Activated naive CD8-positive, alpha-beta T cell treated with anti-CD3 and anti-CD28 coated beads, Interleukin-2, amount 50 U/mL, for 24 hours (primary cell): ENCODE measurements around the gene TMEM184A.

Experiments
- ATAC-seq: fragments of 150-1000 bp; cut with Tn5 transposase; one replicate; pipeline ENCODE4 v1.10.0; 2021
- DNase-seq: peaks from one replicate; pipeline ENCODE4 v3.0.0; 2021
- H3K27ac Mint-ChIP-seq: one replicate; pipeline ENCODE4 v1.8.0; 2021; ENCODE audit warnings: mild to moderate bottlenecking, mixed read lengths
- H3K27me3 Mint-ChIP-seq: one replicate; pipeline ENCODE4 v1.8.0; 2021; ENCODE audit warnings: mixed read lengths
- H3K36me3 Mint-ChIP-seq: one replicate; pipeline ENCODE4 v1.8.0; 2021; ENCODE audit warnings: low read depth, mixed read lengths
- H3K4me1 Mint-ChIP-seq: one replicate; pipeline ENCODE4 v1.8.0; 2021; ENCODE audit warnings: mixed read lengths
- H3K4me3 Mint-ChIP-seq: one replicate; pipeline ENCODE4 v1.8.0; 2021; ENCODE audit warnings: mild to moderate bottlenecking, moderate library complexity, mixed read lengths
- H3K9me3 Mint-ChIP-seq: one replicate; pipeline ENCODE4 v1.8.0; 2021; ENCODE audit warnings: mixed read lengths

TMEM184A gene

GRCh38 chr7:1555813-1556543 lies at the start of gene TMEM184A:
Gene TMEM184A, minus strand, starts transcription at chr7:1556205. Its CDS starts 721 bp downstream, at chr7:1555484.
- DNase-seq (peak; percentile 39), ATAC-seq (peak; percentile 39)
- H3K4me3 Mint-ChIP-seq, result no peak within 1 kb of the TSS
- H3K36me3 Mint-ChIP-seq, result no peaks in the 10 kb centered on the region
- no peak within 1 kb of the TSS for H3K27ac Mint-ChIP-seq
- no peaks in the 10 kb centered on the region for H3K9me3 Mint-ChIP-seq
- no peaks in the 10 kb centered on the region for H3K27me3 Mint-ChIP-seq
- H3K4me1 Mint-ChIP-seq, result no peaks in the 10 kb centered on the region

GRCh38 chr7:1604383-1604782 lies 48.4 kb upstream of the TMEM184A start:
- Mint-ChIP-seq H3K9me3 (no peaks in the 10 kb centered on the region), H3K36me3 (no peaks in the 10 kb centered on the region), H3K4me3 (no peak overlapping the region), H3K27me3 (peaks cover 13% of the 10 kb centered on the region), H3K27ac (no peak overlapping the region), H3K4me1 (no peaks in the 10 kb centered on the region)
- no peak for DNase-seq
- ATAC-seq, result no peak

GRCh38 chr7:1603346-1604225 lies 47.6 kb upstream of the TMEM184A start:
- Mint-ChIP-seq H3K27me3 (peaks cover 13% of the 10 kb centered on the region), H3K36me3 (no peaks in the 10 kb centered on the region)

GRCh38 chr7:1602386-1602785 lies 46.4 kb upstream of the TMEM184A start:
- H3K4me1 Mint-ChIP-seq, result no peaks in the 10 kb centered on the region
- ATAC-seq, result no peak
- peaks cover 12% of the 10 kb centered on the region for H3K27me3 Mint-ChIP-seq
- no peak overlapping the region for H3K4me3 Mint-ChIP-seq
- DNase-seq, result no peak
- H3K27ac Mint-ChIP-seq, result no peak overlapping the region
- H3K36me3 Mint-ChIP-seq, result no peaks in the 10 kb centered on the region
- no peaks in the 10 kb centered on the region for H3K9me3 Mint-ChIP-seq

More at GRCh38 chr7:1603346-1604225, 47.6 kb upstream of the TMEM184A start:
- Mint-ChIP-seq H3K4me3 (no peak overlapping the region), H3K9me3 (no peaks in the 10 kb centered on the region), H3K4me1 (no peaks in the 10 kb centered on the region), H3K27ac (no peak overlapping the region)
- ATAC-seq, result no peak
- DNase-seq, result no peak

GRCh38 chr7:1601956-1602355 lies 46.0 kb upstream of the TMEM184A start:
- ATAC-seq, result no peak

GRCh38 chr7:1599640-1600395 lies 43.8 kb upstream of the TMEM184A start:
- Mint-ChIP-seq H3K36me3 (no peaks in the 10 kb centered on the region), H3K27ac (no peak overlapping the region), H3K9me3 (no peaks in the 10 kb centered on the region), H3K4me1 (no peaks in the 10 kb centered on the region), H3K27me3 (peaks cover 5% of the 10 kb centered on the region), H3K4me3 (no peak overlapping the region)
- no peak for DNase-seq
- ATAC-seq, result no peak

More at GRCh38 chr7:1601956-1602355, 46.0 kb upstream of the TMEM184A start:
- peaks cover 8% of the 10 kb centered on the region for H3K27me3 Mint-ChIP-seq
- no peaks in the 10 kb centered on the region for H3K9me3 Mint-ChIP-seq
- H3K36me3 Mint-ChIP-seq, result no peaks in the 10 kb centered on the region
- no peak for DNase-seq
- no peak overlapping the region for H3K4me3 Mint-ChIP-seq
- no peak overlapping the region for H3K27ac Mint-ChIP-seq
- H3K4me1 Mint-ChIP-seq, result no peaks in the 10 kb centered on the region

- no peaks in the 10 kb centered on the region for H3K9me3 Mint-ChIP-seq
- no peaks in the 10 kb centered on the region for H3K36me3 Mint-ChIP-seq
- H3K27me3 Mint-ChIP-seq, result peaks cover 9% of the 10 kb centered on the region
- no peak overlapping the region for H3K4me3 Mint-ChIP-seq
- ATAC-seq, result no peak
- DNase-seq, result no peak
- no peak overlapping the region for H3K27ac Mint-ChIP-seq
- H3K4me1 Mint-ChIP-seq, result no peaks in the 10 kb centered on the region
Measured at GRCh38 chr7:1598961-1599639, 43.1 kb upstream of the TMEM184A start.

- DNase-seq, result no peak
Measured at GRCh38 chr7:1598286-1598685, 42.3 kb upstream of the TMEM184A start.

GRCh38 chr7:1597791-1598190 lies 41.8 kb upstream of the TMEM184A start:
- H3K27me3 Mint-ChIP-seq, result peaks cover 8% of the 10 kb centered on the region
- ATAC-seq (no peak), DNase-seq (no peak)
- no peaks in the 10 kb centered on the region for H3K36me3 Mint-ChIP-seq
- H3K9me3 Mint-ChIP-seq, result no peaks in the 10 kb centered on the region
- peaks cover 1% of the 10 kb centered on the region for H3K4me1 Mint-ChIP-seq
- H3K4me3 Mint-ChIP-seq, result no peak overlapping the region
- no peak overlapping the region for H3K27ac Mint-ChIP-seq

More at GRCh38 chr7:1598286-1598685, 42.3 kb upstream of the TMEM184A start:
- H3K9me3 Mint-ChIP-seq, result no peaks in the 10 kb centered on the region
- H3K4me1 Mint-ChIP-seq, result no peaks in the 10 kb centered on the region
- no peak for ATAC-seq
- peaks cover 10% of the 10 kb centered on the region for H3K27me3 Mint-ChIP-seq
- H3K4me3 Mint-ChIP-seq, result no peak overlapping the region
- no peak overlapping the region for H3K27ac Mint-ChIP-seq
- no peaks in the 10 kb centered on the region for H3K36me3 Mint-ChIP-seq

GRCh38 chr7:1597066-1597760 lies 41.2 kb upstream of the TMEM184A start:
- Mint-ChIP-seq H3K4me1 (peaks cover 7% of the 10 kb centered on the region), H3K27me3 (peaks cover 10% of the 10 kb centered on the region), H3K36me3 (no peaks in the 10 kb centered on the region), H3K27ac (no peak overlapping the region), H3K4me3 (no peak overlapping the region), H3K9me3 (no peaks in the 10 kb centered on the region)
- ATAC-seq (no peak), DNase-seq (no peak)

- peaks cover 14% of the 10 kb centered on the region for H3K27me3 Mint-ChIP-seq
- H3K9me3 Mint-ChIP-seq, result no peaks in the 10 kb centered on the region
- no peak overlapping the region for H3K4me3 Mint-ChIP-seq
- peaks cover 14% of the 10 kb centered on the region for H3K4me1 Mint-ChIP-seq
- H3K27ac Mint-ChIP-seq, result no peak overlapping the region
- no peak for DNase-seq
- H3K36me3 Mint-ChIP-seq, result no peaks in the 10 kb centered on the region
- ATAC-seq, result no peak
Measured at GRCh38 chr7:1596181-1597043, 40.4 kb upstream of the TMEM184A start.

- ATAC-seq, result no peak
Measured at GRCh38 chr7:1595636-1596035, 39.6 kb upstream of the TMEM184A start.

GRCh38 chr7:1595027-1595426 lies 39.0 kb upstream of the TMEM184A start:
- Mint-ChIP-seq H3K4me3 (no peak overlapping the region), H3K9me3 (no peaks in the 10 kb centered on the region), H3K27me3 (peaks cover 25% of the 10 kb centered on the region), H3K4me1 (peaks cover 24% of the 10 kb centered on the region), H3K27ac (no peak overlapping the region), H3K36me3 (no peaks in the 10 kb centered on the region)
- no peak for DNase-seq
- no peak for ATAC-seq

More at GRCh38 chr7:1595636-1596035, 39.6 kb upstream of the TMEM184A start:
- Mint-ChIP-seq H3K27ac (no peak overlapping the region), H3K4me1 (peaks cover 22% of the 10 kb centered on the region), H3K4me3 (no peak overlapping the region), H3K36me3 (no peaks in the 10 kb centered on the region), H3K27me3 (peaks cover 21% of the 10 kb centered on the region), H3K9me3 (no peaks in the 10 kb centered on the region)
- DNase-seq, result no peak
